GM12878 (cell line): ENCODE results near the gene DTNA. TPM values are rescaled to one million over a fixed set of nuclear protein-coding genes. Genes with fewer than 3 reads are reported as not detected.
"Not testable (repeated sequence)": the region's sequence is repeated elsewhere in the genome, so short reads cannot be mapped to it uniquely, and the experiment has no call there.

Experiments
- ATAC-seq: fragments of 200-7000 bp; cut with Tn5 transposase; 3 replicates; pipeline ENCODE4 v1.9.1; 2020; ENCODE audit warnings: mild to moderate bottlenecking, moderate library complexity
- BruUV-seq: library from RNA; stranded (reverse); fragments of 400-500 nt; replicated peaks from 2 replicates; lab custom pipeline; 2021; lab: Mats Ljungman, UMichigan
- CTCF ChIA-PET: fragments of 300-600 bp; sonication (Branson Sonifier 250); formaldehyde crosslinking; extraction: SDS; loops from one replicate; lab custom pipeline; 2021; ENCODE audit warnings: inconsistent platforms; lab: Yijun Ruan, JAX
- POLR2A ChIA-PET: fragments of 350-600 bp; formaldehyde crosslinking; extraction: SDS; loops from one replicate; lab custom pipeline; 2021; ENCODE audit warnings: inconsistent platforms; lab: Charles Lee
- RAD21 ChIA-PET: fragments of 300-600 bp; sonication (Branson Sonifier 250); formaldehyde crosslinking; loops from one replicate; lab custom pipeline; 2023; ENCODE audit warnings: antibody characterized with exemption; ENCODE audit not compliant: unreplicated experiment; lab: Charles Lee
- SMC1A ChIA-PET: fragments of 300-600 bp; sonication (Branson Sonifier 250); formaldehyde crosslinking; loops from one replicate; lab custom pipeline; 2023; ENCODE audit not compliant: unreplicated experiment, uncharacterized antibody; lab: Charles Lee
- DNase-seq: peaks from one replicate; pipeline ENCODE4 v3.0.0-alpha.2; 2011; ENCODE audit warnings: low read depth, low spot score
- FAIRE-seq: peaks from 3 replicates; lab custom pipeline; 2011; peaks lifted over from hg19 to GRCh38; lab: Jason Lieb, UNC
- H2AFZ ChIP-seq: 2 replicates; pipeline ENCODE4 v1.6.0; 2011; ENCODE audit warnings: low read depth, low read length, control low read depth; ENCODE audit not compliant: control insufficient read depth
- H3K27ac ChIP-seq: 2 replicates; pipeline ENCODE4 v1.5.1; 2011; ENCODE audit warnings: control low read depth; ENCODE audit not compliant: control insufficient read depth, insufficient read depth
- H3K27me3 ChIP-seq, 2 experiments: replicated peaks in 1 of 2; 2 replicates each; pipeline versions ENCODE4 v1.6.0 to v1.6.1; 2011; ENCODE audit warnings: low read length in 1 of 2; ENCODE audit not compliant: control insufficient read depth in 2 of 2, insufficient read depth in 2 of 2
- H3K36me3 ChIP-seq, 2 experiments: 2 replicates each; pipeline ENCODE4 v1.5.1; 2011; ENCODE audit warnings: low read length in 1 of 2; ENCODE audit not compliant: control insufficient read depth in 2 of 2, insufficient read depth in 2 of 2
- H3K4me1 ChIP-seq: 2 replicates; pipeline ENCODE4 v1.6.1; 2011; ENCODE audit warnings: mild to moderate bottlenecking, low read length, moderate library complexity, mixed read lengths; ENCODE audit not compliant: control insufficient read depth, insufficient read depth
- H3K4me2 ChIP-seq: 2 replicates; pipeline ENCODE4 v1.6.0; 2011; ENCODE audit warnings: control low read depth; ENCODE audit not compliant: control insufficient read depth, insufficient read depth
- H3K4me3 ChIP-seq: fragments of 200-600 bp; sonication (generic); 2 replicates; pipeline ENCODE4 v1.5.1; 2016
- H3K79me2 ChIP-seq: 2 replicates; pipeline ENCODE4 v1.6.0; 2011; ENCODE audit warnings: low read length; ENCODE audit not compliant: control insufficient read depth, insufficient read depth
- H3K9ac ChIP-seq: 2 replicates; pipeline ENCODE4 v1.8.0; 2011; ENCODE audit warnings: low read length, control low read depth, mixed read lengths; ENCODE audit not compliant: control insufficient read depth, insufficient read depth
- H3K9me3 ChIP-seq: replicated peaks from 3 replicates; pipeline ENCODE4 v1.5.1; 2011; ENCODE audit warnings: mild to moderate bottlenecking, low read length; ENCODE audit not compliant: control insufficient read depth, insufficient read depth
- H4K20me1 ChIP-seq: 2 replicates; pipeline ENCODE4 v1.6.0; 2011; ENCODE audit not compliant: control insufficient read depth, insufficient read depth
- MYB ChIP-seq: fragments of 150-350 bp; IDR thresholded peaks from 2 replicates; pipeline ENCODE4 v1.6.1; 2014; ENCODE audit warnings: mild to moderate bottlenecking, low read depth, low read length, borderline replicate concordance
- TCF7 ChIP-seq: IDR thresholded peaks from 2 replicates; pipeline ENCODE4 v1.6.1; 2014; ENCODE audit warnings: antibody characterized with exemption, borderline replicate concordance
- WGBS: methylation state at CpG from one replicate; pipeline ENCODE4 v1.1.6; 2016; ENCODE audit warnings: low lambda C conversion rate; ENCODE audit not compliant: insufficient replicate concordance, insufficient coverage; ENCODE audit errors: missing lambda C conversion rate; 5-methylcytosine and 5-hydroxymethylcytosine counted together
- in situ Hi-C: fragments of 300-500 bp; cut with MboI; formaldehyde crosslinking; loops from 9 replicates; pipeline ENCODE4 v1.14.3; 2018; ENCODE audit warnings: mixed read lengths
- intact Hi-C: fragments of 100-400 bp; cut with micrococcal nuclease; formaldehyde crosslinking; loops from one replicate; pipeline ENCODE4 v1.14.2; 2022; ENCODE audit not compliant: unreplicated experiment
- polyA plus RNA-seq, 11 experiments: library from polyadenylated mRNA; depleted of rRNA in 4 of 11; unstranded in 6 of 11; stranded (reverse) in 5 of 11; fragments of >200 nt; fragmentation: Nextera tagmentation in 4 of 11; fragmentation: Illumina TruSeq in 1 of 11; extraction: Ambion mirVana in 4 of 11; extraction: Trizol in 1 of 11; gene quantifications; 1 replicate in 1 of 11; 2 replicates in 10 of 11; pipeline versions ENCODE4 v1.2.1 to v1.2.3, GENCODE V29; 2011 to 2016; ENCODE audit warnings: inconsistent platforms in 2 of 11, missing spikeins in 2 of 11, low read depth in 1 of 11
- total RNA-seq, 4 experiments: library from RNA; depleted of rRNA in 3 of 4; stranded (reverse); fragments of >200 nt in 3 of 4; fragmentation: Illumina TruSeq in 1 of 4; extraction: Trizol in 1 of 4; gene quantifications; 2 replicates each; pipeline versions ENCODE4 v1.2.1 to v1.2.3, GENCODE V29; 2013 to 2021
- TF ChIP-seq, protein P1 (sequence below): fragments of 450-650 bp; IDR thresholded peaks from 2 replicates; pipeline ENCODE4 v1.6.1; 2016; ENCODE audit warnings: mild to moderate bottlenecking

DTNA gene
- total and polyA plus RNA-seq, 10 of the 15 experiments (the other 5 are each of a cell fraction or from before 2014, with no cell fraction given): 0.26 to 8.6 (median 0.53) TPM

DNA sequence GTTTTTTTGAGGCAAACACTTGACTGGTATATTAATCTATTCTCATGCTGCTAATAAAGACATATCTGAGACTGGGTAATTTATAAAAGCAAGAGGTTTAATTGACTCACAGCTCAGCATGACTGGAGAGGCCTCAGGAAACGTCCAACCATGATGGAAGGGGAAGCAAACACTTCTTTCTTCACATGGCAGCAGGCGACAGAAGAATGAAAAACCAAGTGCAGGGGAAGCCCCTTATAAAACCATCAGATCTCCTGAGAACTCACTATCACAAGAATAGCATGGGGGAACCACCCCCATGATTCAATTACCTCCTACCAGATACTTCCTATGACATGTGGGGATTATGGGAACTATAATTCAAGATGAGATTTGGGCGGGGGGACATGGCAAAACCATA, 194.9 kb downstream of the DTNA start (continued):
- TF ChIP-seq, protein P1, sequence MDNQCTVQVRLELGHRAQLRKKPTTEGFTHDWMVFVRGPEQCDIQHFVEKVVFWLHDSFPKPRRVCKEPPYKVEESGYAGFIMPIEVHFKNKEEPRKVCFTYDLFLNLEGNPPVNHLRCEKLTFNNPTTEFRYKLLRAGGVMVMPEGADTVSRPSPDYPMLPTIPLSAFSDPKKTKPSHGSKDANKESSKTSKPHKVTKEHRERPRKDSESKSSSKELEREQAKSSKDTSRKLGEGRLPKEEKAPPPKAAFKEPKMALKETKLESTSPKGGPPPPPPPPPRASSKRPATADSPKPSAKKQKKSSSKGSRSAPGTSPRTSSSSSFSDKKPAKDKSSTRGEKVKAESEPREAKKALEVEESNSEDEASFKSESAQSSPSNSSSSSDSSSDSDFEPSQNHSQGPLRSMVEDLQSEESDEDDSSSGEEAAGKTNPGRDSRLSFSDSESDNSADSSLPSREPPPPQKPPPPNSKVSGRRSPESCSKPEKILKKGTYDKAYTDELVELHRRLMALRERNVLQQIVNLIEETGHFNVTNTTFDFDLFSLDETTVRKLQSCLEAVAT: no peak
- TF ChIP-seq TCF7 (no peak), MYB (no peak)

GRCh38 chr18:34906985-34907384, 196.9 kb downstream of the DTNA start:
- CTCF ChIA-PET, in situ Hi-C loops, H3K4me2 ChIP-seq, SMC1A ChIA-PET, H4K20me1 ChIP-seq, H3K27me3 ChIP-seq, DNase-seq, H2AFZ ChIP-seq, POLR2A ChIA-PET, BruUV-seq, ATAC-seq, intact Hi-C loops, H3K4me1 ChIP-seq, H3K27ac ChIP-seq, FAIRE-seq, H3K4me3 ChIP-seq, RAD21 ChIA-PET, H3K9ac ChIP-seq, H3K9me3 ChIP-seq, H3K36me3 ChIP-seq, H3K79me2 ChIP-seq: not testable (repeated sequence)
- 0% methylated on average over 1 of the region's 1 CpG for WGBS
